IMR-90 (cell line): ENCODE results near the gene HUNK. TPM values are rescaled to one million over a fixed set of nuclear protein-coding genes. Genes with fewer than 3 reads are reported as not detected.

Experiments used
- ATAC-seq: fragments of 200-7000 bp; cut with Tn5 transposase; 2 replicates; pipeline ENCODE4 v1.9.1; 2020; ENCODE audit warnings: low read depth, mild to moderate bottlenecking, moderate library complexity
- BruUV-seq: library from RNA; stranded (reverse); fragments of 400-500 nt; replicated peaks from 2 replicates; lab custom pipeline; 2021; lab: Mats Ljungman, UMichigan
- CTCF ChIA-PET: fragments of 300-600 bp; formaldehyde crosslinking; extraction: SDS; loops from one replicate; lab custom pipeline; 2021; ENCODE audit warnings: antibody characterized with exemption; lab: Yijun Ruan, JAX
- POLR2A ChIA-PET: fragments of 300-600 bp; sonication (Branson Sonifier 250); formaldehyde crosslinking; loops from one replicate; lab custom pipeline; 2022; ENCODE audit warnings: antibody characterized with exemption; ENCODE audit not compliant: unreplicated experiment; lab: Charles Lee
- DNase-seq: peaks from one replicate; pipeline ENCODE4 v3.0.0; 2013
- H2AFZ ChIP-seq: replicated peaks from 2 replicates; pipeline ENCODE3; 2013; ENCODE audit warnings: low read length, mild to moderate bottlenecking; ENCODE audit not compliant: poor library complexity
- H2AK5ac ChIP-seq: 2 replicates; pipeline ENCODE4 v1.6.1; 2013; ENCODE audit warnings: low read depth, low read length, inconsistent platforms
- H2AK9ac ChIP-seq: replicated peaks from 2 replicates; pipeline ENCODE3; 2013; ENCODE audit warnings: mild to moderate bottlenecking, low read depth, low read length, moderate library complexity; ENCODE audit not compliant: poor library complexity
- H2BK120ac ChIP-seq: 2 replicates; pipeline ENCODE4 v1.6.1; 2013; ENCODE audit warnings: low read depth, low read length, inconsistent platforms
- H2BK15ac ChIP-seq: 3 replicates; pipeline ENCODE4 v1.6.1; 2013; ENCODE audit warnings: low read depth, low read length, inconsistent platforms
- H2BK20ac ChIP-seq: 2 replicates; pipeline ENCODE4 v1.6.1; 2013; ENCODE audit warnings: low read depth, mild to moderate bottlenecking, inconsistent platforms, low read length, moderate library complexity
- H2BK5ac ChIP-seq: 2 replicates; pipeline ENCODE4 v1.6.1; 2013; ENCODE audit warnings: mild to moderate bottlenecking, low read depth, low read length, inconsistent platforms; ENCODE audit not compliant: poor library complexity, severe bottlenecking
- H3K14ac ChIP-seq: replicated peaks from 2 replicates; pipeline ENCODE4 v1.6.1; 2013; ENCODE audit warnings: low read depth, low read length, inconsistent platforms
- H3K18ac ChIP-seq: 2 replicates; pipeline ENCODE4 v1.6.1; 2013; ENCODE audit warnings: low read depth, low read length, control low read depth
- H3K23ac ChIP-seq: 2 replicates; pipeline ENCODE4 v1.6.1; 2013; ENCODE audit warnings: low read depth, low read length, inconsistent platforms
- H3K27ac ChIP-seq: 2 replicates; pipeline ENCODE4 v1.5.1; 2013; ENCODE audit warnings: mild to moderate bottlenecking, control low read depth, low read length; ENCODE audit not compliant: insufficient read depth
- H3K27me3 ChIP-seq: 2 replicates; pipeline ENCODE4 v1.6.1; 2013; ENCODE audit warnings: low read length; ENCODE audit not compliant: control insufficient read depth, insufficient read depth
- H3K36me3 ChIP-seq: 2 replicates; pipeline ENCODE4 v1.6.1; 2013; ENCODE audit warnings: low read length, mixed read lengths; ENCODE audit not compliant: control insufficient read depth, insufficient read depth
- H3K4ac ChIP-seq: 2 replicates; pipeline ENCODE4 v1.6.1; 2013; ENCODE audit warnings: low read depth, low read length, inconsistent platforms
- H3K4me1 ChIP-seq: 2 replicates; pipeline ENCODE4 v1.6.1; 2013; ENCODE audit warnings: low read length, mixed read lengths; ENCODE audit not compliant: control insufficient read depth, insufficient read depth
- H3K4me2 ChIP-seq: 2 replicates; pipeline ENCODE4 v1.6.1; 2013; ENCODE audit warnings: low read depth, mild to moderate bottlenecking, control low read depth, low read length, moderate library complexity
- H3K4me3 ChIP-seq: 2 replicates; pipeline ENCODE4 v1.5.1; 2013; ENCODE audit warnings: low read depth, mild to moderate bottlenecking, control low read depth, low read length, moderate library complexity; ENCODE audit not compliant: insufficient read depth
- H3K56ac ChIP-seq: 2 replicates; pipeline ENCODE4 v1.6.1; 2013; ENCODE audit warnings: low read length, inconsistent platforms; ENCODE audit not compliant: insufficient read depth; ENCODE audit errors: extremely low read depth
- H3K79me1 ChIP-seq, 2 experiments: 2 replicates each; pipeline ENCODE4 v1.6.1; 2013; ENCODE audit warnings: low read length in 2 of 2, inconsistent platforms in 1 of 2, low read depth in 1 of 2
- H3K9ac ChIP-seq: 2 replicates; pipeline ENCODE4 v1.6.1; 2013; ENCODE audit warnings: low read depth, low read length, control low read depth
- H3K9me1 ChIP-seq: 2 replicates; pipeline ENCODE4 v1.6.1; 2013; ENCODE audit warnings: low read length, inconsistent platforms; ENCODE audit not compliant: insufficient read depth
- H3K9me3 ChIP-seq: 2 replicates; pipeline ENCODE4 v1.6.1; 2013; ENCODE audit warnings: low read length; ENCODE audit not compliant: control insufficient read depth, insufficient read depth
- H4K20me1 ChIP-seq: 2 replicates; pipeline ENCODE4 v1.6.1; 2013; ENCODE audit warnings: low read length, inconsistent platforms; ENCODE audit not compliant: insufficient read depth
- H4K5ac ChIP-seq: 2 replicates; pipeline ENCODE4 v1.6.1; 2013; ENCODE audit warnings: mild to moderate bottlenecking, low read depth, low read length, control low read depth
- H4K8ac ChIP-seq, 2 experiments: 2 replicates each; pipeline ENCODE4 v1.6.1; 2013; ENCODE audit warnings: low read depth in 2 of 2, low read length in 2 of 2, control low read depth in 1 of 2, inconsistent platforms in 1 of 2
- H4K91ac ChIP-seq: 2 replicates; pipeline ENCODE4 v1.6.1; 2013; ENCODE audit warnings: low read depth, low read length, inconsistent platforms; ENCODE audit not compliant: insufficient read depth
- BHLHE40 ChIP-seq: fragments of 150-350 bp; IDR thresholded peaks from 2 replicates; pipeline ENCODE4 v1.6.1; 2016; ENCODE audit warnings: mild to moderate bottlenecking, low read depth, low read length
- CTCF ChIP-seq: conservative IDR thresholded peaks from 2 replicates; pipeline ENCODE4 v1.5.1; 2012; ENCODE audit warnings: mild to moderate bottlenecking, low read depth, low read length, improper control_type of control experiment
- MAFK ChIP-seq: IDR thresholded peaks from 2 replicates; pipeline ENCODE4 v1.6.1; 2012; ENCODE audit warnings: low read depth, low read length, improper control_type of control experiment
- MAZ ChIP-seq: IDR thresholded peaks from 2 replicates; pipeline ENCODE4 v1.6.1; 2012; ENCODE audit warnings: low read depth, mild to moderate bottlenecking, low read length, improper control_type of control experiment, moderate library complexity, borderline replicate concordance
- RCOR1 ChIP-seq: IDR thresholded peaks from 2 replicates; pipeline ENCODE4 v1.6.1; 2012; ENCODE audit warnings: mild to moderate bottlenecking, low read length, improper control_type of control experiment; ENCODE audit not compliant: insufficient replicate concordance
- WGBS, 2 experiments: methylation state at CpG; one replicate each; pipeline versions ENCODE4 v1.1.5 to v1.1.7; 2013; ENCODE audit warnings: missing lambda C conversion rate in 2 of 2; ENCODE audit not compliant: insufficient read length in 1 of 2; ENCODE audit errors: extremely low coverage in 2 of 2; 5-methylcytosine and 5-hydroxymethylcytosine counted together
- dilution Hi-C: fragments of 300-500 bp; cut with HindIII; formaldehyde crosslinking; loops from one replicate; pipeline ENCODE4 v1.14.3; 2018; ENCODE audit warnings: low sequenced_read_pairs; ENCODE audit not compliant: unreplicated experiment
- in situ Hi-C: fragments of 300-500 bp; cut with MboI; formaldehyde crosslinking; loops from 3 replicates; pipeline ENCODE4 v1.14.3; 2019; ENCODE audit warnings: low sequenced_read_pairs, inconsistent platforms, mixed read lengths
- intact Hi-C: fragments of 100-400 bp; cut with micrococcal nuclease; formaldehyde crosslinking; loops from 2 replicates; pipeline ENCODE4 v1.10.0; 2022
- polyA plus RNA-seq, 3 experiments: library from polyadenylated mRNA; depleted of rRNA; stranded (reverse); fragments of >200 nt; gene quantifications; 2 replicates each; pipeline ENCODE4 v1.2.3, GENCODE V29; 2012; ENCODE audit warnings: low replicate concordance in 1 of 3
- total RNA-seq: library from RNA; depleted of rRNA; stranded (reverse); fragments of >200 nt; gene quantifications from 2 replicates; pipeline ENCODE4 v1.2.3, GENCODE V29; 2012
- TF ChIP-seq, protein P1 (sequence below): fragments of 150-350 bp; IDR thresholded peaks from 2 replicates; pipeline ENCODE4 v1.6.1; 2017; ENCODE audit warnings: mild to moderate bottlenecking, antibody characterized with exemption, low read length, low read depth

HUNK gene
- total and polyA plus RNA-seq, 2 of the 4 experiments (the other 2 are of a cell fraction) = 1.0 to 2.0 TPM

DNA sequence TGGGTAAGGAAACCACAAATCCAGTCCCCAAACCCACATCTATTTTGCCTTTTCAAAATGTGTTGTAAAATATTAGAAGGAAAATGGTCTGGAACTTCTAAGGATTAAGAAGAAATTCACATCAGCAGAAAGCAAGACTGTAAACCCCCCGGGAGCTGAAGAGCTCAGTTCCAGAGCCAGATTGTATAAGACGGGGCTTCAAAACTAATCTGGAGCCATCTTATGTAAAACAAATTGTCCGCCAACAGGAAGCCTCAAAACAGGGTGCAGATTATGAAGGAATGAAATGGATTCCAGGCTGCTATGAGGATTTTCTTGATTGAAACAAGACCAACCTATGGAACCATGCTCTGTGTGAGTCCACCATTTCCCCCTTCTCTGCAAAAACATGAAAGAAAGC, 25.1 kb upstream of the HUNK start:
- ATAC-seq (no peak), DNase-seq (no peak)
- no peaks in the 10 kb centered on the region for H3K9me3 ChIP-seq
- WGBS, 2 experiments = no CpG with 5 or more reads among the region's 3 CpGs
- no peaks in the 10 kb centered on the region for H3K79me1 ChIP-seq
- H2BK5ac ChIP-seq = no peak overlapping the region
- H4K8ac ChIP-seq = no peak overlapping the region
- H3K4me3 ChIP-seq = no peak overlapping the region
- no peaks in the 10 kb centered on the region for H3K9me1 ChIP-seq
- intact Hi-C loops (no loop called here), dilution Hi-C loops (no loop called here), in situ Hi-C loops (no loop called here)
- H3K23ac ChIP-seq = no peak overlapping the region
- H3K14ac ChIP-seq = no peak overlapping the region
- ChIA-PET CTCF (interaction anchor here (1.4 kb wide), 1 partner anchor 18 kb away, joined by 4 read pairs; no protein-coding TSS in a partner anchor), POLR2A (no interaction called here)
- no peak overlapping the region for H2AK9ac ChIP-seq
- no peak overlapping the region for H2BK120ac ChIP-seq
- H2BK15ac ChIP-seq = no peak overlapping the region
- H3K9ac ChIP-seq = no peak overlapping the region
- H4K5ac ChIP-seq = no peak overlapping the region
- no peak overlapping the region for H2AFZ ChIP-seq
- no peak overlapping the region for H3K4me2 ChIP-seq
- H4K91ac ChIP-seq = no peak overlapping the region
- no peak overlapping the region for H3K56ac ChIP-seq
- TF ChIP-seq CTCF (no peak), MAZ (no peak), MAFK (no peak), BHLHE40 (no peak), RCOR1 (no peak)
- TF ChIP-seq, protein P1, sequence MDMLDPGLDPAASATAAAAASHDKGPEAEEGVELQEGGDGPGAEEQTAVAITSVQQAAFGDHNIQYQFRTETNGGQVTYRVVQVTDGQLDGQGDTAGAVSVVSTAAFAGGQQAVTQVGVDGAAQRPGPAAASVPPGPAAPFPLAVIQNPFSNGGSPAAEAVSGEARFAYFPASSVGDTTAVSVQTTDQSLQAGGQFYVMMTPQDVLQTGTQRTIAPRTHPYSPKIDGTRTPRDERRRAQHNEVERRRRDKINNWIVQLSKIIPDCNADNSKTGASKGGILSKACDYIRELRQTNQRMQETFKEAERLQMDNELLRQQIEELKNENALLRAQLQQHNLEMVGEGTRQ = no peak
- H4K20me1 ChIP-seq = no peaks in the 10 kb centered on the region
- H3K27me3 ChIP-seq = peaks cover 5% of the 10 kb centered on the region
- no peaks in the 10 kb centered on the region for H3K36me3 ChIP-seq
- H2AK5ac ChIP-seq = no peak overlapping the region
- no peak overlapping the region for H3K18ac ChIP-seq
- BruUV-seq = no TSS peak
- H2BK20ac ChIP-seq = no peak overlapping the region
- no peaks in the 10 kb centered on the region for H3K4me1 ChIP-seq
- H3K27ac ChIP-seq = no peak overlapping the region
- H3K4ac ChIP-seq = no peak overlapping the region
